Gastrocnemius medialis (tissue), 4 donors: Measurements from ENCODE around the gene ABTB1. TPM values are rescaled to one million over a fixed set of nuclear protein-coding genes. Genes with fewer than 3 reads are reported as not detected.

ENCODE experiments used
- ATAC-seq, 2 donors: fragments of 150-250 bp; one replicate each; pipeline ENCODE4 v1.9.1; 2016
- DNase-seq, 2 donors: peaks; one replicate each; pipeline ENCODE4 v3.0.0-alpha.2; 2019
- H3K27ac ChIP-seq, 4 donors: fragments of 200-600 bp; sonication (generic); 1 replicate in 1 of 4; 2 replicates in 3 of 4; pipeline ENCODE4 v1.5.1; 2016 to 2018; ENCODE audit warnings: mild to moderate bottlenecking in 2 of 4, moderate library complexity in 1 of 4
- H3K27me3 ChIP-seq, 3 donors: fragments of 200-600 bp; sonication (generic) in 2 of 3; 1 replicate in 1 of 3; 2 replicates in 2 of 3; pipeline versions ENCODE4 v1.5.1 to v1.6.0; 2016 to 2019; ENCODE audit warnings: mild to moderate bottlenecking in 1 of 3, moderate library complexity in 1 of 3
- H3K36me3 ChIP-seq, 2 donors: fragments of 200-600 bp; sonication (generic) in 1 of 2; one replicate each; pipeline ENCODE4 v1.5.1; 2017 to 2018
- H3K4me1 ChIP-seq, 2 donors: fragments of 200-600 bp; sonication (generic) in 1 of 2; one replicate each; pipeline ENCODE4 v1.5.1; 2016 to 2017; ENCODE audit warnings: mild to moderate bottlenecking in 2 of 2
- H3K4me3 ChIP-seq, 4 donors: fragments of 200-600 bp; sonication (generic) in 3 of 4; 1 replicate in 1 of 4; 2 replicates in 3 of 4; pipeline ENCODE4 v1.5.1; 2016 to 2019; ENCODE audit warnings: mild to moderate bottlenecking in 2 of 4
- H3K9me3 ChIP-seq, 3 donors: fragments of 200-600 bp; sonication (generic) in 2 of 3; 1 replicate in 1 of 3; 2 replicates in 2 of 3; pipeline ENCODE4 v1.5.1; 2016 to 2019
- POLR2A ChIP-seq, 2 donors: fragments of 450-650 bp; IDR thresholded peaks; one replicate each; pipeline ENCODE4 v1.6.1; 2017; ENCODE audit warnings: antibody characterized with exemption in 2 of 2, mild to moderate bottlenecking in 2 of 2, moderate library complexity in 2 of 2
- in situ Hi-C, 4 donors: fragments of 200-750 bp; cut with MboI; loops; one replicate each; pipeline versions ENCODE4 v1.15.0 to v1.8.0; 2017; ENCODE audit warnings: low sequenced_read_pairs in 4 of 4
- intact Hi-C: fragments of 100-400 bp; cut with DNase I; formaldehyde crosslinking; loops from one replicate; pipeline ENCODE4 v1.15.1; 2023; ENCODE audit warnings: low total_unique reads
- total RNA-seq, 4 donors: library from RNA; depleted of rRNA; stranded (reverse); fragments of >200 nt; gene quantifications; one replicate each; pipeline versions ENCODE4 v1.1.0 to v1.2.3, GENCODE V29; 2016
- TF ChIP-seq, protein P1 (sequence below), 5 experiments: fragments of 450-650 bp in 3 of 5; fragments of 200-600 bp in 2 of 5; sonication (generic) in 2 of 5; IDR thresholded peaks in 4 of 5; conservative IDR thresholded peaks in 1 of 5; 1 replicate in 4 of 5; 2 replicates in 1 of 5; pipeline ENCODE4 v1.5.1; 2016 to 2019; ENCODE audit warnings: antibody characterized with exemption in 5 of 5, mild to moderate bottlenecking in 3 of 5, moderate library complexity in 3 of 5

The ABTB1 gene
- total RNA-seq, 4 donors from 2014 or later: 22.9 to 37.5 (median 30.1) TPM

DNA sequence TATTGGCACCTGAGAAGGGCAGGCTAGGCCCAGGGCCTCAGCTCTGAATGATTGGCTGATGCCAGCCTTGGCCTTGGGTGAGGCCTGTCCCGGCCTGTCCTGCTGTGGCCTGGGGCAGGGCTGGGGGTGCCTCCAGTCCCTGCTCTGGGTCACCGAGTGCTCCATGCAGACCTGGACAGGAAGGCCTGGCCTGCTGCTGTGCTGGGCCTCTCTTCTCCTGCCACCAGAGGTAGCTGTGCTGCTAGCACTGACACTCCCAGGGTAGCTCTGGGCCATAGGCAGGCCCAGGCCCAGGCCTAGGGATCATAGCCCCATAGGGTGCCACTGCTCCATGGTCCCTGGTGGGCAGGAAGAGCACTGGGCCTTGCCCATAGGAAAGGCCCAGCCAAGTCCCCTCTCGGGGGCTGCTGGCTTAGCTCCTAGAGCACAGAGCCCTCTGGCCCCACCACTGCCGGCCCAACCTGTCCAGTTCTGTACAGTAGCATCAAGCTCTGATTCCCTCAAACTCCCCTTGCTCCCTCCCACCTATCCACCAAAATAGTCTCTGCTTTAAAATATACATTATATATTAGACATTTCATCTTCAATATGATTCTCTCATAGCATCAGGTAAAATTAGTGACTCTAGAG, 18.2 kb downstream of the ABTB1 start:
- in situ Hi-C loops (no loop called here), intact Hi-C loops (no loop called here)
- peaks cover 24 to 28% of the 10 kb centered on the region in 2 donors for H3K4me1 ChIP-seq
- peak overlapping the region; percentile 81 to 89 (median 86) for H3K27ac ChIP-seq
- TF ChIP-seq POLR2A (IDR thresholded peaks at IDR 0.05): no peak
- TF ChIP-seq, protein P1, sequence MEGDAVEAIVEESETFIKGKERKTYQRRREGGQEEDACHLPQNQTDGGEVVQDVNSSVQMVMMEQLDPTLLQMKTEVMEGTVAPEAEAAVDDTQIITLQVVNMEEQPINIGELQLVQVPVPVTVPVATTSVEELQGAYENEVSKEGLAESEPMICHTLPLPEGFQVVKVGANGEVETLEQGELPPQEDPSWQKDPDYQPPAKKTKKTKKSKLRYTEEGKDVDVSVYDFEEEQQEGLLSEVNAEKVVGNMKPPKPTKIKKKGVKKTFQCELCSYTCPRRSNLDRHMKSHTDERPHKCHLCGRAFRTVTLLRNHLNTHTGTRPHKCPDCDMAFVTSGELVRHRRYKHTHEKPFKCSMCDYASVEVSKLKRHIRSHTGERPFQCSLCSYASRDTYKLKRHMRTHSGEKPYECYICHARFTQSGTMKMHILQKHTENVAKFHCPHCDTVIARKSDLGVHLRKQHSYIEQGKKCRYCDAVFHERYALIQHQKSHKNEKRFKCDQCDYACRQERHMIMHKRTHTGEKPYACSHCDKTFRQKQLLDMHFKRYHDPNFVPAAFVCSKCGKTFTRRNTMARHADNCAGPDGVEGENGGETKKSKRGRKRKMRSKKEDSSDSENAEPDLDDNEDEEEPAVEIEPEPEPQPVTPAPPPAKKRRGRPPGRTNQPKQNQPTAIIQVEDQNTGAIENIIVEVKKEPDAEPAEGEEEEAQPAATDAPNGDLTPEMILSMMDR (IDR thresholded peaks at IDR 0.05 in 4 of 5, conservative IDR thresholded peaks at IDR 0.05 in 1 of 5): peak in 3 of 5 experiments; percentile 32 to 50 (median 47)
- peaks cover 0 to 12% of the 10 kb centered on the region in 2 donors for H3K36me3 ChIP-seq
- no peak for ATAC-seq
- no peaks in the 10 kb centered on the region for H3K27me3 ChIP-seq
- H3K4me3 ChIP-seq: no peak overlapping the region
- DNase-seq: no peak
- no peaks in the 10 kb centered on the region for H3K9me3 ChIP-seq

DNA sequence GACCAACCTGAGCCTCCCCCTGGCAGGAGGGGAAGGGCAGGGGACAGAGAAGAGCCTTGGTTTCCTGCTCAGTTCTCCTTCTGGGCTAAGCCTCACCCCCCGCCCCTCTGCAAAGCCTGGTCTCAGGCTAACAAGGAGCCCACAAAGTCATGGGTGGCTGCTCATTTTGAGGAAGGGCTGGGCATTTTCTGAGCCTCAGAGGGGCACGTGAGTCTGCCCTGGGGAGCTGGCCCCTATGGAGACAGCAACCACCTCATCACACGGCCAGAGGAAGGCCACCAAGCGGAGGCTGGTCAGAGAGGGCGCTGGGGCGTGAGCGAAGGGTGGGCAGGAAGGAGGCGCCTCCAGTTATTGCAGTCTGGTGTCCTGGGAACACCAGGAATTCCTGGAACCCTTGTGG, 18.7 kb downstream of the ABTB1 start:
- intact Hi-C loops (no loop called here), in situ Hi-C loops (no loop called here)
- ATAC-seq: no peak
- peak overlapping the region; percentile 14 to 89 (median 83) for H3K27ac ChIP-seq
- no peaks in the 10 kb centered on the region for H3K9me3 ChIP-seq
- H3K4me1 ChIP-seq: peaks cover 27 to 33% of the 10 kb centered on the region in 2 donors
- H3K27me3 ChIP-seq: no peaks in the 10 kb centered on the region
- peaks cover 0 to 12% of the 10 kb centered on the region in 2 donors for H3K36me3 ChIP-seq
- H3K4me3 ChIP-seq: no peak overlapping the region
- TF ChIP-seq POLR2A (IDR thresholded peaks at IDR 0.05): no peak
- TF ChIP-seq, protein P1 (IDR thresholded peaks at IDR 0.05 in 4 of 5, conservative IDR thresholded peaks at IDR 0.05 in 1 of 5): no peak
- DNase-seq: no peak

DNA sequence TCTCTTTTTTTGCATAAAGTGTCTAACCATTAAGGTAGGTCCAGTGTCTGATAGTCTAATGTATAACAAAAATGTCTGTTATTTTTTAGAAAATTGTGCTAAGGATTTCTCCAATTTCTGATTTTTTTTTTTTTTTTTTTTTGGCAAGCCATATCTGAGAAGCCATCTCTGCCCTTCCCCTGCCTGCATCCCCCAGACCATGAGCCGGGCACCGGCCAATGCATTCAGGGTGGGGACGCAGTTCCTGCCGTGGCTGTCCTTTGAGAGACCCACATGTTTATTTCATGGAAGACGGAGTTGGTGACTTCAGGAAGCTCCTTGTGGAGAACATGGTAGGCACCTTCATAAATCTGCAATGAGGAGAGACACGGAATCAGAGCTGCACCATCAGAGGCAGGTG, 19.2 kb downstream of the ABTB1 start:
- H3K36me3 ChIP-seq: peaks cover 0 to 12% of the 10 kb centered on the region in 2 donors
- H3K4me1 ChIP-seq: peaks cover 32 to 38% of the 10 kb centered on the region in 2 donors
- ATAC-seq: no peak
- peak overlapping the region in 1 of 4 donors; percentile 85 for H3K27ac ChIP-seq
- DNase-seq: no peak
- H3K27me3 ChIP-seq: no peaks in the 10 kb centered on the region
- H3K4me3 ChIP-seq: no peak overlapping the region
- in situ Hi-C loops: no loop called here
- TF ChIP-seq, protein P1 (IDR thresholded peaks at IDR 0.05 in 4 of 5, conservative IDR thresholded peaks at IDR 0.05 in 1 of 5): no peak
- no peak for TF ChIP-seq POLR2A (IDR thresholded peaks at IDR 0.05)
- no peaks in the 10 kb centered on the region for H3K9me3 ChIP-seq
- intact Hi-C loops: no loop called here

DNA sequence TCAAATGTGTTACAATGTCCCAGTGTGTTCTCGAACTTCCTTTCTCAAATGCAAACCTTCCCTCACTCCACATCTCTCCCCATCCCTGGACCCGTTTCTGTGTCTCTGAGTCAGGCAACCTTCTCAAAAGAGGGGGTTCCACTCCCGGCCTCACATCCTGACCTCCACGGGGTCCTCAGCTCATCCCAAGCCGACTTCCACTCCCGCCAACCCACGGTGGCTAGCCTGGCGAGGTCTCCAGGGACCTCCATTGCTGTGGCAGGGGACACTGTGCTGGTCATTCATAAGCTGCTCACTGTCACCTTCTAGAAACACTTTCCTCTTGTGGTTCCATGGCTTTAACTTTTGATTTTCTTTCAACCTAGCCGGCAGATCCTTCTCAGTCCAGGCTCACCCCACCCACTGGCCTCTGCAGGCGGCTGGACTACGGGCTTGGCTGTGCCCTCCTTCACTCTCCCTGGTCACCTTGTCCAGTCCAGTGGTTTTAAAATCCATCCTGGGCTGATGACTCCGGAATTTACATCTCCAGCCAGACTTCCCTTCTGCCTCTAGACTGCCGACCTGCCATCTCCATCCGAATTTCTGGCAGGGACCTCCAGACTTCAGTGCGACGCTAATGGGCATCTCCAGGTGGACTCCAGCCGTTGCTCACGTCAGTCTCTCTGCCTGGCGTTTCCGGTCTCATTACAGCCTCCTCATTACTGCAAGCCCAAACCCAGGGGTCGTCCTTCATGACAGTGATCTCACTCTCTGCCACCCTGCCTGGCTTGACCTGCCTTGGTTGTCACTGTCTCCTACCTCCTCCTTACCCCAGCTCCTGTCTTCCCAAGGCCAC, 20.0 kb downstream of the ABTB1 start:
- no peaks in the 10 kb centered on the region for H3K27me3 ChIP-seq
- intact Hi-C loops: no loop called here
- H3K9me3 ChIP-seq: no peaks in the 10 kb centered on the region
- H3K4me1 ChIP-seq: peaks cover 37 to 44% of the 10 kb centered on the region in 2 donors
- H3K27ac ChIP-seq: peak overlapping the region in 3 of 4 donors; percentile 3 to 20 (median 16)
- H3K36me3 ChIP-seq: peaks cover 0 to 12% of the 10 kb centered on the region in 2 donors
- H3K4me3 ChIP-seq: no peak overlapping the region
- ATAC-seq (no peak), DNase-seq (no peak)
- in situ Hi-C loops: no loop called here
- no peak for TF ChIP-seq POLR2A (IDR thresholded peaks at IDR 0.05)
- TF ChIP-seq, protein P1 (IDR thresholded peaks at IDR 0.05 in 4 of 5, conservative IDR thresholded peaks at IDR 0.05 in 1 of 5): no peak
